ENCODE measurements around the gene SNAP23.

DNA sequence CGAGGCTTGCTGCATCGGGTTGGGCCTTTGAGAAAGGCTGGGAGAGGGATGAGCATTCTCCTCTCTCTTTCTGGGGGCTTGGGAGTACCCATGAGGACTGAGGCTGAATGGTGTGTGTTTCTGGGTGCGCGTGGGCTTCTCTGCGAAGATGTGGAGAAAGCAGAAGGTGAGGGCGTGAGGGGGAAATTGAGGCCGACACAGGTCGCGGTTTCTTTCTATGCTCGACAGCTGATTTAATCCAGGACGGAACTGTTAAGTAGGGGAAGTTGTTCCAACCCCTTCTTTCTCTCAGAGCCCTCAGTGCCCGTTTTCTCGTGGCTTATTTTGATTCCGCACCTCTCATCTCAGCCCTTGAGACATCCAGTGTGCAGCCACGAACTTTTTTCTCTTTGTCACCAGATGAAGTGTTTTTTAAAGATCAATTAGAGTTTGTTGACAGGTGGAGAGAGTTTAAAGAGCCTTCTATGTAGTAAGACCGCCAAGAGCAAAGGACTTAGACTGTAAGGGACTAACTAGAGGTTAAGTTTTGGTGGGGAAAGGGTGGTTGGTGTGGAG, 80.7 kb downstream of the SNAP23 start:
- TF ChIP-seq MAX (IDR thresholded peaks at IDR 0.05; ENCODE audit: low read depth, low read length) (no peak), MYC (IDR thresholded peaks at IDR 0.05; ENCODE audit: low read depth, low read length) (no peak)
- TF ChIP-seq, protein P1, sequence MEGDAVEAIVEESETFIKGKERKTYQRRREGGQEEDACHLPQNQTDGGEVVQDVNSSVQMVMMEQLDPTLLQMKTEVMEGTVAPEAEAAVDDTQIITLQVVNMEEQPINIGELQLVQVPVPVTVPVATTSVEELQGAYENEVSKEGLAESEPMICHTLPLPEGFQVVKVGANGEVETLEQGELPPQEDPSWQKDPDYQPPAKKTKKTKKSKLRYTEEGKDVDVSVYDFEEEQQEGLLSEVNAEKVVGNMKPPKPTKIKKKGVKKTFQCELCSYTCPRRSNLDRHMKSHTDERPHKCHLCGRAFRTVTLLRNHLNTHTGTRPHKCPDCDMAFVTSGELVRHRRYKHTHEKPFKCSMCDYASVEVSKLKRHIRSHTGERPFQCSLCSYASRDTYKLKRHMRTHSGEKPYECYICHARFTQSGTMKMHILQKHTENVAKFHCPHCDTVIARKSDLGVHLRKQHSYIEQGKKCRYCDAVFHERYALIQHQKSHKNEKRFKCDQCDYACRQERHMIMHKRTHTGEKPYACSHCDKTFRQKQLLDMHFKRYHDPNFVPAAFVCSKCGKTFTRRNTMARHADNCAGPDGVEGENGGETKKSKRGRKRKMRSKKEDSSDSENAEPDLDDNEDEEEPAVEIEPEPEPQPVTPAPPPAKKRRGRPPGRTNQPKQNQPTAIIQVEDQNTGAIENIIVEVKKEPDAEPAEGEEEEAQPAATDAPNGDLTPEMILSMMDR (IDR thresholded peaks at IDR 0.05; ENCODE audit: low read depth, low read length) = no peak
